Nephron progenitor cell (in vitro differentiated cells): Measurements from ENCODE around the gene MAP7D1.
A peak's percentile ranks its signal among the peaks of the same experiment; 100 is the strongest.

Source experiments
- DNase-seq: peaks from one replicate; pipeline ENCODE4 v3.0.0; 2021
- H3K27ac Mint-ChIP-seq: 2 replicates; pipeline ENCODE4 v1.8.0; 2021; ENCODE audit warnings: mild to moderate bottlenecking, moderate library complexity, mixed read lengths
- H3K27me3 Mint-ChIP-seq: 2 replicates; pipeline ENCODE4 v1.8.0; 2021; ENCODE audit warnings: mild to moderate bottlenecking, low read depth, mixed read lengths; ENCODE audit not compliant: poor library complexity
- H3K36me3 Mint-ChIP-seq: 2 replicates; pipeline ENCODE4 v1.8.0; 2021; ENCODE audit warnings: low read depth, mixed read lengths
- H3K4me1 Mint-ChIP-seq: 2 replicates; pipeline ENCODE4 v1.8.0; 2021; ENCODE audit warnings: mixed read lengths
- H3K4me3 Mint-ChIP-seq: 2 replicates; pipeline ENCODE4 v1.8.0; 2021; ENCODE audit warnings: mild to moderate bottlenecking, moderate library complexity, mixed read lengths
- H3K9me3 Mint-ChIP-seq: 2 replicates; pipeline ENCODE4 v1.8.0; 2021; ENCODE audit warnings: mild to moderate bottlenecking, moderate library complexity, mixed read lengths
- CTCF ChIP-seq: fragments of 200-600 bp; sonication (generic); IDR thresholded peaks from 2 replicates; pipeline ENCODE4 v1.5.0; 2021; ENCODE audit warnings: antibody characterized with exemption

MAP7D1 gene

GRCh38 chr1:36118447-36119204 is 37.3 kb upstream of the MAP7D1 start:
- no peak for TF ChIP-seq CTCF
- Mint-ChIP-seq H3K27ac (no peak overlapping the region), H3K36me3 (no peaks in the 10 kb centered on the region), H3K4me1 (peaks cover 43% of the 10 kb centered on the region), H3K27me3 (peaks cover 30% of the 10 kb centered on the region), H3K9me3 (no peaks in the 10 kb centered on the region), H3K4me3 (no peak overlapping the region)
- no peak for DNase-seq

- TF ChIP-seq CTCF: no peak
- Mint-ChIP-seq H3K4me3 (no peak overlapping the region), H3K27ac (no peak overlapping the region), H3K4me1 (peaks cover 43% of the 10 kb centered on the region), H3K36me3 (no peaks in the 10 kb centered on the region), H3K27me3 (peaks cover 38% of the 10 kb centered on the region), H3K9me3 (no peaks in the 10 kb centered on the region)
- no peak for DNase-seq
Measured at GRCh38 chr1:36119456-36119855, 36.5 kb upstream of the MAP7D1 start.

- Mint-ChIP-seq H3K36me3 (no peaks in the 10 kb centered on the region), H3K9me3 (no peaks in the 10 kb centered on the region), H3K4me3 (no peak overlapping the region), H3K27me3 (peaks cover 52% of the 10 kb centered on the region), H3K27ac (no peak overlapping the region), H3K4me1 (peaks cover 54% of the 10 kb centered on the region)
- no peak for TF ChIP-seq CTCF
- DNase-seq: no peak
Measured at GRCh38 chr1:36122062-36123030, 33.6 kb upstream of the MAP7D1 start.

- Mint-ChIP-seq H3K9me3 (no peaks in the 10 kb centered on the region), H3K27me3 (peaks cover 52% of the 10 kb centered on the region), H3K27ac (no peak overlapping the region), H3K36me3 (no peaks in the 10 kb centered on the region), H3K4me3 (peak overlapping the region; percentile 6), H3K4me1 (peaks cover 55% of the 10 kb centered on the region)
- DNase-seq: no peak
- TF ChIP-seq CTCF: no peak
Measured at GRCh38 chr1:36123356-36123755, 32.6 kb upstream of the MAP7D1 start.

- peaks cover 49% of the 10 kb centered on the region for H3K27me3 Mint-ChIP-seq
- no peak overlapping the region for H3K27ac Mint-ChIP-seq
- H3K9me3 Mint-ChIP-seq: no peaks in the 10 kb centered on the region
- H3K4me1 Mint-ChIP-seq: peaks cover 55% of the 10 kb centered on the region
- DNase-seq: no peak
- H3K4me3 Mint-ChIP-seq: peak overlapping the region; percentile 79
- TF ChIP-seq CTCF: no peak
- H3K36me3 Mint-ChIP-seq: no peaks in the 10 kb centered on the region
Measured at GRCh38 chr1:36124404-36125128, 31.4 kb upstream of the MAP7D1 start.
